H54 (cell line): ENCODE measurements around the gene RSAD1.
A peak's percentile ranks its signal among the peaks of the same experiment; 100 is the strongest.

ENCODE experiments used
- DNase-seq: peaks from one replicate; pipeline ENCODE4 v3.0.0; 2011; ENCODE audit warnings: low spot score, mixed read lengths; ENCODE audit not compliant: insufficient read length
- FAIRE-seq: peaks from 3 replicates; lab custom pipeline; 2011; peaks lifted over from hg19 to GRCh38; lab: Jason Lieb, UNC
- POLR2A ChIP-seq: IDR thresholded peaks from 2 replicates; pipeline ENCODE4 v1.6.1; 2011; ENCODE audit warnings: low read depth, mild to moderate bottlenecking, low read length

Gene RSAD1

GRCh38 chr17:50483266-50483665, 4.6 kb downstream of the RSAD1 start:
- TF ChIP-seq POLR2A, result no peak
- DNase-seq, result no peak
- no peak for FAIRE-seq

- FAIRE-seq (no peak), DNase-seq (no peak)
- no peak for TF ChIP-seq POLR2A
Observed at GRCh38 chr17:50484386-50485155, 5.9 kb downstream of the RSAD1 start.

- no peak for TF ChIP-seq POLR2A
- peak; percentile 97 for DNase-seq
- peak; percentile 87 for FAIRE-seq
Observed at GRCh38 chr17:50487213-50488096, 8.8 kb downstream of the RSAD1 start.

GRCh38 chr17:50488880-50489279, 10.2 kb downstream of the RSAD1 start:
- no peak for FAIRE-seq
- no peak for TF ChIP-seq POLR2A
- DNase-seq, result no peak

GRCh38 chr17:50491505-50491904, 12.8 kb downstream of the RSAD1 start:
- no peak for TF ChIP-seq POLR2A
- FAIRE-seq (no peak), DNase-seq (no peak)

- TF ChIP-seq POLR2A, result no peak
- no peak for DNase-seq
- no peak for FAIRE-seq
Observed at GRCh38 chr17:50492214-50492613, 13.6 kb downstream of the RSAD1 start.

- no peak for TF ChIP-seq POLR2A
- FAIRE-seq, result no peak
- no peak for DNase-seq
Observed at GRCh38 chr17:50493744-50494143, 15.1 kb downstream of the RSAD1 start.

- no peak for TF ChIP-seq POLR2A
- FAIRE-seq (no peak), DNase-seq (no peak)
Observed at GRCh38 chr17:50495217-50495823, 16.7 kb downstream of the RSAD1 start.

- FAIRE-seq (peak; percentile 57), DNase-seq (peak; percentile 62)
- TF ChIP-seq POLR2A, result no peak
Observed at GRCh38 chr17:50495918-50496317, 17.3 kb downstream of the RSAD1 start.

GRCh38 chr17:50498021-50498874, 19.6 kb downstream of the RSAD1 start:
- peak; percentile 73 for DNase-seq
- TF ChIP-seq POLR2A, result no peak
- FAIRE-seq, result peak; percentile 87

GRCh38 chr17:50499270-50499669, 20.6 kb downstream of the RSAD1 start:
- TF ChIP-seq POLR2A, result no peak
- DNase-seq, result no peak
- FAIRE-seq, result no peak

- no peak for TF ChIP-seq POLR2A
- DNase-seq, result no peak
- FAIRE-seq, result no peak
Observed at GRCh38 chr17:50499721-50500120, 21.1 kb downstream of the RSAD1 start.

GRCh38 chr17:50501054-50501453, 22.4 kb downstream of the RSAD1 start:
- no peak for FAIRE-seq
- TF ChIP-seq POLR2A, result no peak
- DNase-seq, result no peak
